A549 treated with AZD2906 at 1 μM for 4 hours (cell line): ENCODE measurements around the gene SMAD3. TPM values are rescaled to one million over a fixed set of nuclear protein-coding genes. Genes with fewer than 3 reads are reported as not detected.

ENCODE experiments used
- total RNA-seq: library from RNA; stranded (reverse); fragments of 200-300 nt; extraction: Qiagen RNA extraction; gene quantifications from 5 replicates; pipeline ENCODE4 v1.2.3, GENCODE V29; 2022

The SMAD3 gene
- total RNA-seq: 87.4 to 115 TPM (median 107 TPM) in 5 replicates

GRCh38 chr15:67065531-67066005, at the start of gene SMAD3:
TSS of gene SMAD3 (plus strand) at chr15:67065602. CDS start at chr15:67066155, 553 bp downstream.

Other genes with a start within 250 kb of the SMAD3 start
- 56.2 to 71.4 TPM (median 60.3 TPM) in 5 replicates for gene AAGAB, start 189.1 kb downstream of the SMAD3 start, total RNA-seq
- gene IQCH, start 189.2 kb downstream of the SMAD3 start, total RNA-seq: 1.1 to 1.6 TPM (median 1.4 TPM) in 5 replicates